K562 (cell line): ENCODE results near the gene FLVCR2. TPM values are rescaled to one million over a fixed set of nuclear protein-coding genes. Genes with fewer than 3 reads are reported as not detected.

Source experiments
- ATAC-seq: fragments of 200-7000 bp; cut with Tn5 transposase; 3 replicates; pipeline ENCODE4 v1.9.1; 2020; ENCODE audit warnings: moderate library complexity
- BruUV-seq: library from RNA; stranded (reverse); fragments of 400-500 nt; replicated peaks from 2 replicates; lab custom pipeline; 2021; lab: Mats Ljungman, UMichigan
- CTCF ChIA-PET: fragments of 300-600 bp; formaldehyde crosslinking; extraction: SDS; loops from one replicate; lab custom pipeline; 2021; ENCODE audit warnings: low intra/inter-chr PET ratio; lab: Yijun Ruan, JAX
- POLR2A ChIA-PET: fragments of 300-600, 350-650 bp; sonication (Branson Sonifier 250); formaldehyde crosslinking; extraction: SDS; loops from one replicate; lab custom pipeline; 2021; ENCODE audit warnings: antibody characterized with exemption, inconsistent platforms; lab: Yijun Ruan, JAX
- DNase-seq, 4 experiments: peaks; one replicate each; pipeline versions ENCODE4 v3.0.0 to v3.0.0-alpha.2; 2011 to 2018; ENCODE audit warnings: low spot score in 3 of 4, mixed read lengths in 3 of 4; ENCODE audit errors: extremely low read depth in 1 of 4
- FAIRE-seq: peaks from 2 replicates; lab custom pipeline; 2011; peaks lifted over from hg19 to GRCh38; lab: Jason Lieb, UNC
- H2AFZ ChIP-seq: 2 replicates; pipeline ENCODE4 v1.6.0; 2011; ENCODE audit warnings: low read depth, low read length, control low read depth, inconsistent platforms
- H3K27ac ChIP-seq: fragments of 200-600 bp; 3 replicates; pipeline ENCODE4 v1.8.0; 2011; ENCODE audit warnings: low read depth, mild to moderate bottlenecking, control low read depth, inconsistent platforms, low read length, moderate library complexity, mixed read lengths; ENCODE audit errors: extremely low read depth
- H3K27me3 ChIP-seq, 2 experiments: fragments of 300-600 bp in 1 of 2; 2 replicates in 1 of 2; 3 replicates in 1 of 2; pipeline versions ENCODE4 v1.6.0 to v1.8.0; 2011; ENCODE audit warnings: inconsistent platforms in 2 of 2, low read length in 2 of 2, mild to moderate bottlenecking in 1 of 2, mixed read lengths in 1 of 2, moderate library complexity in 1 of 2; ENCODE audit not compliant: control insufficient read depth in 2 of 2, insufficient read depth in 2 of 2
- H3K36me3 ChIP-seq: fragments of 300-600 bp; 3 replicates; pipeline ENCODE4 v1.8.0; 2011; ENCODE audit warnings: mild to moderate bottlenecking, low read length, inconsistent platforms; ENCODE audit not compliant: control insufficient read depth, insufficient read depth
- H3K4me1 ChIP-seq, 2 experiments: fragments of 200-600 bp in 1 of 2; replicated peaks in 1 of 2; 2 replicates in 1 of 2; 3 replicates in 1 of 2; pipeline versions ENCODE4 v1.5.1 to v1.8.0; 2011; ENCODE audit warnings: inconsistent platforms in 2 of 2, low read length in 2 of 2, mild to moderate bottlenecking in 1 of 2, mixed read lengths in 1 of 2, moderate library complexity in 1 of 2; ENCODE audit not compliant: control insufficient read depth in 2 of 2, insufficient read depth in 2 of 2
- H3K4me2 ChIP-seq: 2 replicates; pipeline ENCODE4 v1.6.1; 2011; ENCODE audit warnings: low read length, control low read depth, inconsistent platforms, mixed read lengths; ENCODE audit not compliant: insufficient read depth
- H3K4me3 ChIP-seq: fragments of 200-600 bp; sonication (generic), shearing (Covaris generic); 2 replicates; pipeline ENCODE4 v1.5.1; 2016; ENCODE audit warnings: control low read depth, inconsistent platforms
- H3K79me2 ChIP-seq: fragments of 200-600 bp; 3 replicates; pipeline ENCODE4 v1.8.0; 2011; ENCODE audit warnings: low read length, inconsistent platforms; ENCODE audit not compliant: control insufficient read depth, insufficient read depth
- H3K9ac ChIP-seq, 2 experiments: 2 replicates each; pipeline versions ENCODE4 v1.6.0 to v1.6.1; 2011; ENCODE audit warnings: low read depth in 2 of 2, low read length in 2 of 2, control low read depth in 1 of 2, inconsistent platforms in 1 of 2, mild to moderate bottlenecking in 1 of 2, mixed read lengths in 1 of 2; ENCODE audit not compliant: insufficient read depth in 1 of 2
- H3K9me1 ChIP-seq: one replicate; pipeline ENCODE4 v1.6.0; 2011; ENCODE audit warnings: inconsistent platforms, mild to moderate bottlenecking, low read length, moderate library complexity; ENCODE audit not compliant: control insufficient read depth, insufficient read depth
- H3K9me3 ChIP-seq: replicated peaks from 2 replicates; pipeline ENCODE4 v1.5.1; 2011; ENCODE audit warnings: low read depth, low read length, inconsistent platforms; ENCODE audit not compliant: control insufficient read depth, insufficient read depth
- H4K20me1 ChIP-seq: replicated peaks from 2 replicates; pipeline ENCODE4 v1.6.1; 2011; ENCODE audit warnings: low read length, inconsistent platforms, mixed read lengths; ENCODE audit not compliant: control insufficient read depth, insufficient read depth
- MTA2 ChIP-seq: fragments of 450-650 bp; IDR thresholded peaks from 2 replicates; pipeline ENCODE4 v1.6.1; 2016; ENCODE audit warnings: low read depth
- TGIF2 ChIP-seq: sonication (generic); formaldehyde crosslinking; IDR thresholded peaks from 2 replicates; pipeline ENCODE4 v1.8.1; 2022; ENCODE audit warnings: mild to moderate bottlenecking, missing genetic modification reagents, moderate library complexity
- ZMIZ1 ChIP-seq, 2 experiments: fragments of 150-350 bp in 1 of 2; IDR thresholded peaks; 2 replicates each; pipeline ENCODE4 v1.6.1; 2012 to 2016; ENCODE audit warnings: low read depth in 2 of 2, low read length in 2 of 2, mild to moderate bottlenecking in 1 of 2, moderate library complexity in 1 of 2
- ZNF263 ChIP-seq: sonication (generic); formaldehyde crosslinking; IDR thresholded peaks from 2 replicates; pipeline ENCODE4 v1.8.0; 2022; ENCODE audit warnings: mild to moderate bottlenecking, missing genetic modification reagents, borderline replicate concordance
- ZNF778 ChIP-seq: fragments of 450-650 bp; formaldehyde crosslinking; IDR thresholded peaks from 2 replicates; pipeline ENCODE4 v1.4.0; 2020; ENCODE audit warnings: mild to moderate bottlenecking, moderate library complexity
- WGBS: fragments of 100-300 bp; shearing (Covaris generic); methylation state at CpG from one replicate; pipeline ENCODE4 v1.1.6; 2016; ENCODE audit warnings: low coverage, mixed read lengths; ENCODE audit not compliant: insufficient coverage; ENCODE audit errors: missing lambda C conversion rate; 5-methylcytosine and 5-hydroxymethylcytosine counted together
- in situ Hi-C: fragments of 300-500 bp; cut with MboI; formaldehyde crosslinking; loops from 4 replicates; pipeline ENCODE4 v1.15.0; 2018; ENCODE audit warnings: inconsistent platforms, mixed read lengths
- intact Hi-C: fragments of 100-400 bp; cut with micrococcal nuclease; formaldehyde crosslinking; loops from 2 replicates; pipeline ENCODE4 v1.14.2; 2022
- polyA plus RNA-seq, 8 experiments: library from polyadenylated mRNA; depleted of rRNA in 4 of 8; stranded (reverse) in 5 of 8; unstranded in 3 of 8; fragments of >200 nt; fragmentation: Nextera tagmentation in 2 of 8; fragmentation: Illumina TruSeq in 1 of 8; extraction: Ambion mirVana in 2 of 8; extraction: Trizol in 1 of 8; gene quantifications; 2 replicates each; pipeline versions ENCODE4 v1.2.1 to v1.2.3, GENCODE V29; 2011 to 2014; ENCODE audit warnings: inconsistent platforms in 1 of 8, missing spikeins in 1 of 8
- total RNA-seq, 7 experiments: library from RNA; depleted of rRNA in 6 of 7; stranded (reverse); fragments of >200 nt in 6 of 7; fragmentation: Illumina TruSeq in 2 of 7; extraction: Trizol in 2 of 7; gene quantifications; 2 replicates each; pipeline versions ENCODE4 v1.2.1 to v1.2.3, GENCODE V29; 2011 to 2021; ENCODE audit warnings: low replicate concordance in 1 of 7

The FLVCR2 gene
- total and polyA plus RNA-seq, 9 of the 15 experiments (the other 6 are each of a cell fraction or from before 2014, with no cell fraction given), result 1.5 TPM; not detected in 8

GRCh38 chr14:75559045-75559444 lies 19.4 kb upstream of the FLVCR2 start:
- Histone ChIP-seq H3K79me2 (no peaks in the 10 kb centered on the region), H3K36me3 (no peaks in the 10 kb centered on the region), H4K20me1 (no peaks in the 10 kb centered on the region; the same call in 1 of the 2 replicates), H2AFZ (no peak overlapping the region), H3K9ac (no peak overlapping the region), H3K9me3 (no peaks in the 10 kb centered on the region), H3K27me3 (peaks cover 0 to 4% of the 10 kb centered on the region in 2 experiments; a peak in 2 of 5 replicates), H3K27ac (no peak overlapping the region), H3K9me1 (no peaks in the 10 kb centered on the region), H3K4me2 (no peak overlapping the region), H3K4me1 (no peaks in the 10 kb centered on the region; a peak in 1 of 5 replicates), H3K4me3 (no peak overlapping the region)
- no peak for ATAC-seq
- BruUV-seq, result no TSS peak
- no peak for FAIRE-seq
- CTCF ChIA-PET, result interaction anchor here (2.7 kb wide), 1 partner anchor 252 kb away, joined by 17 read pairs; no protein-coding TSS in a partner anchor
- no peak for DNase-seq
- intact Hi-C loops (no loop called here), in situ Hi-C loops (no loop called here)
- POLR2A ChIA-PET, result no interaction called here
- WGBS, result 7% methylated on average over 5 of the region's 6 CpGs
- TF ChIP-seq MTA2 (no peak), ZNF263 (CRISPR knock-in tag) (peak; percentile 79)

- no peak overlapping the region for H3K27ac ChIP-seq
- no peak for TF ChIP-seq TGIF2
- no peak for TF ChIP-seq ZNF778 (CRISPR knock-in tag)
- no peak for TF ChIP-seq ZMIZ1 (IDR thresholded peaks at IDR 0.05; ENCODE audit: low read depth in 2 of 2, low read length in 2 of 2)
Measured at GRCh38 chr14:75559451-75560222, 18.8 kb upstream of the FLVCR2 start.

More at GRCh38 chr14:75559451-75560222, 18.8 kb upstream of the FLVCR2 start:
- FAIRE-seq, result no peak
- H3K79me2 ChIP-seq, result no peaks in the 10 kb centered on the region
- H3K36me3 ChIP-seq, result no peaks in the 10 kb centered on the region
- ATAC-seq, result no peak
- H3K4me1 ChIP-seq, result no peaks in the 10 kb centered on the region; a peak in 1 of 5 replicates
- H3K27me3 ChIP-seq, result peaks cover 0 to 7% of the 10 kb centered on the region in 2 experiments; a peak in 2 of 5 replicates
- BruUV-seq, result no TSS peak
- no peaks in the 10 kb centered on the region for H3K9me3 ChIP-seq
- no peak overlapping the region for H3K9ac ChIP-seq
- in situ Hi-C loops, result loop anchor here (10.0 kb wide), 1 partner anchor 255 kb away; no protein-coding TSS in a partner anchor
- ChIA-PET POLR2A (no interaction called here), CTCF (interaction anchor here (2.7 kb wide), 1 partner anchor 252 kb away, joined by 17 read pairs; no protein-coding TSS in a partner anchor)
- no peak overlapping the region for H2AFZ ChIP-seq
- intact Hi-C loops, result loop anchor here (2.0 kb wide), 2 partner anchors 41 to 253 kb away; no protein-coding TSS in a partner anchor
- no peaks in the 10 kb centered on the region for H3K9me1 ChIP-seq
- no peak overlapping the region for H3K4me3 ChIP-seq
- no peak overlapping the region for H3K4me2 ChIP-seq
- WGBS, result 6% methylated on average over 4 of the region's 6 CpGs
- no peak for DNase-seq
- no peaks in the 10 kb centered on the region; the same call in 1 of the 2 replicates for H4K20me1 ChIP-seq
